Sigmoid colon (tissue), 7 donors: ENCODE data around the gene METRN. TPM values are rescaled to one million over a fixed set of nuclear protein-coding genes. Genes with fewer than 3 reads are reported as not detected.

ENCODE experiments used
- DNase-seq: peaks from one replicate; pipeline ENCODE4 v3.0.0-alpha.2; 2019
- H3K27ac ChIP-seq, 4 donors: fragments of 200-600 bp; sonication (generic); one replicate each; pipeline ENCODE4 v1.5.1; 2016 to 2019; ENCODE audit warnings: mild to moderate bottlenecking in 1 of 4
- H3K27me3 ChIP-seq, 3 donors: fragments of 200-600 bp; sonication (generic); one replicate each; pipeline ENCODE4 v1.5.1; 2019; ENCODE audit warnings: mild to moderate bottlenecking in 1 of 3
- H3K36me3 ChIP-seq, 4 donors: fragments of 200-600 bp; sonication (generic); one replicate each; pipeline ENCODE4 v1.5.1; 2016 to 2019
- H3K4me1 ChIP-seq, 4 donors: fragments of 200-600 bp; sonication (generic); one replicate each; pipeline ENCODE4 v1.5.1; 2017 to 2019
- H3K4me3 ChIP-seq, 4 donors: fragments of 200-600 bp; sonication (generic); one replicate each; pipeline ENCODE4 v1.5.1; 2017 to 2019; ENCODE audit warnings: mild to moderate bottlenecking in 2 of 4, moderate library complexity in 1 of 4
- H3K9me3 ChIP-seq, 4 donors: fragments of 200-600 bp in 3 of 4; sonication (generic) in 3 of 4; one replicate each; pipeline versions ENCODE4 v1.5.1 to v1.6.1; 2013 to 2019
- CTCF ChIP-seq, 4 experiments: fragments of 450-650 bp in 3 of 4; fragments of 200-600 bp in 1 of 4; IDR thresholded peaks; one replicate each; pipeline ENCODE4 v1.5.1; 2016 to 2019; ENCODE audit warnings: antibody characterized with exemption in 4 of 4, mild to moderate bottlenecking in 3 of 4, moderate library complexity in 2 of 4
- EP300 ChIP-seq, 4 donors: sonication (generic); formaldehyde crosslinking; IDR thresholded peaks; one replicate each; pipeline ENCODE4 v1.6.1; 2017; ENCODE audit warnings: antibody characterized with exemption in 4 of 4
- POLR2A ChIP-seq, 2 donors: fragments of 450-650 bp; IDR thresholded peaks; one replicate each; pipeline ENCODE4 v1.6.1; 2016; ENCODE audit warnings: antibody characterized with exemption in 2 of 2, mild to moderate bottlenecking in 2 of 2, moderate library complexity in 2 of 2
- POLR2AphosphoS5 ChIP-seq, 4 donors: sonication (generic); formaldehyde crosslinking; IDR thresholded peaks; one replicate each; pipeline ENCODE4 v1.6.1; 2017; ENCODE audit warnings: antibody characterized with exemption in 4 of 4
- WGBS, 2 donors: extraction: QIAGEN DNeasy Blood & Tissue Kit; methylation state at CpG; one replicate each; pipeline ENCODE4 v1.1.7; 2013; 5-methylcytosine and 5-hydroxymethylcytosine counted together
- intact Hi-C: fragments of 100-400 bp; cut with DNase I; formaldehyde crosslinking; loops from one replicate; pipeline ENCODE4 v1.15.1; 2023
- polyA plus RNA-seq, 3 donors: library from polyadenylated mRNA; stranded (reverse); fragments of 200-250 nt; gene quantifications; one replicate each; pipeline ENCODE4 v1.2.3, GENCODE V29; 2013
- total RNA-seq, 4 donors: library from RNA; depleted of rRNA; stranded (reverse); fragments of >200 nt; gene quantifications; one replicate each; pipeline ENCODE4 v1.1.0, GENCODE V29; 2016
- donor health status: healthy with polysubstance abuse.
- donor health status: Bipolar disorder and iron deficiency.
- donor health status: healthy.

The METRN gene
- total and polyA plus RNA-seq, 7 donors, result 16.5 to 49.9 (median 31.8) TPM

GRCh38 chr16:684071-684794 lies 30.7 kb upstream of the METRN start, which contains the start of gene JMJD8:
JMJD8 (minus strand) TSS chr16:684334; CDS start chr16:684319, 15 bp downstream.
- peak; percentile 98 for DNase-seq
- Histone ChIP-seq H3K4me1 (peaks cover 0 to 72% (median 67%) of the 10 kb centered on the region in 4 donors), H3K27ac (peak within 1 kb of the TSS; percentile 82 to 87 (median 83)), H3K27me3 (no peaks in the 10 kb centered on the region), H3K4me3 (peak within 1 kb of the TSS; percentile 49 to 83 (median 79)), H3K9me3 (no peaks in the 10 kb centered on the region), H3K36me3 (peaks cover 14 to 41% (median 21%) of the 10 kb centered on the region in 4 donors)
- TF ChIP-seq POLR2A (IDR thresholded peaks at IDR 0.05), result no peak
- no peak for TF ChIP-seq CTCF (IDR thresholded peaks at IDR 0.05)
- no peak for TF ChIP-seq EP300 (IDR thresholded peaks at IDR 0.05)
- peak; percentile 40 to 87 (median 82) for TF ChIP-seq POLR2AphosphoS5 (IDR thresholded peaks at IDR 0.05)
- 1 to 3% methylated on average over 91 of the region's 91 CpGs for WGBS, 2 donors
- intact Hi-C loops, result loop anchor here (2.0 to 10.0 kb wide), 2 partner anchors 37 to 1091 kb away; partner anchors contain the start of genes ANTKMT, EME2, MRPS34 and NME3

- peaks cover 14 to 41% (median 21%) of the 10 kb centered on the region in 4 donors for H3K36me3 ChIP-seq
- no peaks in the 10 kb centered on the region for H3K9me3 ChIP-seq
- H3K4me1 ChIP-seq, result peaks cover 0 to 75% (median 69%) of the 10 kb centered on the region in 4 donors
- intact Hi-C loops, result loop anchor here (2.0 to 10.0 kb wide), 2 partner anchors 36 to 1090 kb away; partner anchors contain the start of genes ANTKMT, EME2, MRPS34 and NME3
- peak overlapping the region; percentile 49 to 83 (median 79) for H3K4me3 ChIP-seq
- H3K27me3 ChIP-seq, result no peaks in the 10 kb centered on the region
- DNase-seq, result peak; percentile 77
- WGBS, 2 donors, result 92 to 95% methylated on average over 61 of the region's 61 CpGs
- H3K27ac ChIP-seq, result peak overlapping the region; percentile 82 to 87 (median 83)
- TF ChIP-seq CTCF (IDR thresholded peaks at IDR 0.05) (no peak), POLR2A (IDR thresholded peaks at IDR 0.05) (no peak), EP300 (IDR thresholded peaks at IDR 0.05) (no peak), POLR2AphosphoS5 (IDR thresholded peaks at IDR 0.05) (no peak)
Measured at GRCh38 chr16:684961-685696, 29.8 kb upstream of the METRN start.

GRCh38 chr16:685967-686366 lies 29.0 kb upstream of the METRN start:
- H3K4me1 ChIP-seq, result peaks cover 0 to 76% (median 71%) of the 10 kb centered on the region in 4 donors
- no peak overlapping the region for H3K27ac ChIP-seq
- no peak for TF ChIP-seq EP300 (IDR thresholded peaks at IDR 0.05)
- no peak for TF ChIP-seq POLR2AphosphoS5 (IDR thresholded peaks at IDR 0.05)
- TF ChIP-seq CTCF (IDR thresholded peaks at IDR 0.05), result no peak
- TF ChIP-seq POLR2A (IDR thresholded peaks at IDR 0.05), result no peak
- DNase-seq, result no peak
- H3K27me3 ChIP-seq, result no peaks in the 10 kb centered on the region
- no peaks in the 10 kb centered on the region for H3K9me3 ChIP-seq
- H3K36me3 ChIP-seq, result peaks cover 14 to 41% (median 21%) of the 10 kb centered on the region in 4 donors
- intact Hi-C loops, result loop anchor here (2.0 to 10.0 kb wide), 2 partner anchors 35 to 1089 kb away; partner anchors contain the start of genes ANTKMT, EME2, MRPS34 and NME3
- 44 to 72% methylated on average over 10 of the region's 10 CpGs for WGBS, 2 donors
- no peak overlapping the region for H3K4me3 ChIP-seq

GRCh38 chr16:686459-687260 lies 28.3 kb upstream of the METRN start:
- intact Hi-C loops, result loop anchor here (10.0 kb wide), 1 partner anchor 1088 kb away; the partner anchor contains the start of genes EME2, MRPS34 and NME3
- H3K9me3 ChIP-seq, result no peaks in the 10 kb centered on the region
- no peak overlapping the region for H3K4me3 ChIP-seq
- H3K27ac ChIP-seq, result no peak overlapping the region
- H3K4me1 ChIP-seq, result peaks cover 0 to 71% (median 64%) of the 10 kb centered on the region in 4 donors
- no peak for DNase-seq
- H3K27me3 ChIP-seq, result peaks cover 0 to 2% (median 0%) of the 10 kb centered on the region in 3 donors
- TF ChIP-seq EP300 (IDR thresholded peaks at IDR 0.05) (no peak), POLR2A (IDR thresholded peaks at IDR 0.05) (no peak), POLR2AphosphoS5 (IDR thresholded peaks at IDR 0.05) (no peak)
- peaks cover 11 to 40% (median 20%) of the 10 kb centered on the region in 4 donors for H3K36me3 ChIP-seq
- 95 to 96% methylated on average over 51 of the region's 51 CpGs for WGBS, 2 donors
